Measurements from ENCODE around the gene RRP9.

RRP9 gene

GRCh38 chr3:51888463-51889105 is 53.1 kb downstream of the RRP9 start:
- no peaks in the 10 kb centered on the region for H3K27me3 ChIP-seq

GRCh38 chr3:51887620-51888019 is 54.1 kb downstream of the RRP9 start:
- Histone ChIP-seq H3K9me3 (no peaks in the 10 kb centered on the region), H3K36me3 (no peaks in the 10 kb centered on the region), H3K27me3 (no peaks in the 10 kb centered on the region), H3K4me1 (no peaks in the 10 kb centered on the region), H3K4me3 (ENCODE audit: low read depth, low read length) (no peak overlapping the region)
- TF ChIP-seq CTCF (IDR thresholded peaks at IDR 0.05; ENCODE audit: low read depth, low read length), result no peak
- no peak for DNase-seq

More at GRCh38 chr3:51888463-51889105, 53.1 kb downstream of the RRP9 start:
- no peak for DNase-seq
- no peak for TF ChIP-seq CTCF (IDR thresholded peaks at IDR 0.05; ENCODE audit: low read depth, low read length)
- no peak overlapping the region for H3K4me3 ChIP-seq (ENCODE audit: low read depth, low read length)
- no peaks in the 10 kb centered on the region for H3K9me3 ChIP-seq
- H3K4me1 ChIP-seq, result no peaks in the 10 kb centered on the region
- no peaks in the 10 kb centered on the region for H3K36me3 ChIP-seq

GRCh38 chr3:51886447-51886846 is 55.3 kb downstream of the RRP9 start:
- Histone ChIP-seq H3K9me3 (no peaks in the 10 kb centered on the region), H3K36me3 (no peaks in the 10 kb centered on the region), H3K4me3 (ENCODE audit: low read depth, low read length) (no peak overlapping the region), H3K27me3 (no peaks in the 10 kb centered on the region), H3K4me1 (no peaks in the 10 kb centered on the region)
- DNase-seq, result no peak
- no peak for TF ChIP-seq CTCF (IDR thresholded peaks at IDR 0.05; ENCODE audit: low read depth, low read length)

All from BE2C (cell line).